ENCODE data around the gene GOLGA8O.
"Not testable (repeated sequence)": the region's sequence is repeated elsewhere in the genome, so short reads cannot be mapped to it uniquely, and the experiment has no call there.

Gene GOLGA8O, protein sequence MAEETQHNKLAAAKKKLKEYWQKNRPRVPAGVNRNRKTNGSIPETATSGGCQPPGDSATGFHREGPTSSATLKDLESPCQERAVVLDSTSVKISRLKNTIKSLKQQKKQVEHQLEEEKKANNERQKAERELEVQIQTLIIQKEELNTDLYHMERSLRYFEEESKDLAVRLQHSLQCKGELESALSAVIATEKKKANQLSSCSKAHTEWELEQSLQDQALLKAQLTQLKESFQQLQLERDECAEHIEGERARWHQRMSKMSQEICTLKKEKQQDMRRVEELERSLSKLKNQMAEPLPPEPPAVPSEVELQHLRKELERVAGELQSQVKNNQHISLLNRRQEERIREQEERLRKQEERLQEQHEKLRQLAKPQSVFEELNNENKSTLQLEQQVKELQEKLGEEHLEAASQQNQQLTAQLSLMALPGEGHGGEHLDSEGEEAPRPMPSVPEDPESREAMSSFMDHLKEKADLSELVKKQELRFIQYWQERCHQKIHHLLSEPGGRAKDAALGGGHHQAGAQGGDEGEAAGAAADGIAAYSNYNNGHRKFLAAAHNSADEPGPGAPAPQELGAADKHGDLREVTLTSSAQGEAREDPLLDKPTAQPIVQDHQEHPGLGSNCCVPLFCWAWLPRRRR

DNA sequence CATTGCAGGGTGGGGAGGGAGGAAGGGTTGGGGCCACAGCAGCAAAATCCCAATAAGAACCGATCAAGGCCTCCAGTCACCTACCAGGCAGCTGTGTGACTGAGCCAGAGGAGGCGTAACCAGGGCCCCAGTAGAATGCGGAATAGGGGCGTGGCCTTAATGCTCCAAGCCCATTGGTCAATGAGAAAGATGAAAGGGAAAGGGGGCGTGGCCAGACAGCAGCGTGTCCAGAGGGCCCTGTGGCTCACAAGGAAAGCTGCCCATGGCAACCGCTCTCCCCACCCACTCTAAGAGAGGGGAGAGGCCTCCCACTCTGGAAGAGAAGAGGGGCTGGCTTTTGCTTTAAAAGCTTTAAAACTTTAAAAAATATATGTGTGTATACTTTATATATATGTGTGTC is at the start of gene GOLGA8O:
TSS of gene GOLGA8O (minus strand) at position 101 of the 400 bp plus-strand sequence. CDS start at position 3, 98 bp downstream.
- DNase-seq (ENCODE audit: low read depth in 2 of 2), result not testable (repeated sequence)

DNA sequence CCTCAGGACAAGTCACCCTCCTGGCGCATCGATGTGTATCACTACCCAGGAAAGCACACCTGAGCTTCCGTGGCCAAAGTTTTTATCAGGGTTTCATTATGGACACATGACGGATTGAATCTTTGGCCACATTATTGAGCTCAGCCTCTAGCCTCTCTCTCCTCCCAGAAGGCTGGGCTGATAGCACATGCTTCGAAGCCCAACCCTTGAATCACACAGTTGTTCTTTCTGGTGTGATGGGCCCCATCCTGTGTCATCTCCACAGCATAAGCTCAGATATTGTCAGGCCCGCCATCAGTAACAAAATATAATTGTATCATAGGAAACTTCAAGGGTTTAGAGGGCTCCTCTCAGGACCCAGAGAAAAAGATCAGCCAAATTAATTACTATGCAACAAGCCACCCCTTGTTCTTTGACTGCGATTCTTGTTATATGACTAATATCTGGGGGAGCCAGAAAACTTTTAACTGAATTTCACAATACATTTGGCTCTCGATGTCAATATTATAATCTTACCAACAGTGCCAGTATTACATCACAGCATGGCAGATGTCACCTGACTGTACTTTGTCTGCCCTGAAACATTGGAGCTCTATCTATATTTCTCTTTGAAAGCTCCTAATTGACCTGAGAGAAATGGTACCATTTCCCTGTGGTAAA is 48.8 kb upstream of the GOLGA8O start:
- DNase-seq (ENCODE audit: low read depth in 2 of 2), result not testable (repeated sequence)

DNA sequence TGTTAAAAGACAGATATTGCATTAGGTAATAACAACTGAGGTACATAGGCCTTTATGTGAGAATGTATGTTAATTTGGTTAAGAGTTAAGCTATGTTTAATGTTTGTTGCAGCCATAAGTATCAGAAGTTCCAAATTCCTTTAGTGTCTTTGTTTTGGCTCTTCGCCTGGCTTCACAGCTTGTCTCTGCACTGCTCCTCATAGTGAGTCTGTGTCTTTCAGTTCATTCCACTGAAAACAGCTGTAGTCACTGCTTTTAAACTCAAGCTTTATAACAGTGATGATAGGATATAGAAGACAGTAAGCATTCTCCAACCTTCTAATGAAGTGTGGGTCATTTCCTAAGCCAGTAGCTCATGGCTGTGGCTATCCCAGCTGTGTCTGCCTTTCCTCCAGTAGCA is 47.5 kb upstream of the GOLGA8O start:
- not testable (repeated sequence) for DNase-seq (ENCODE audit: low read depth in 2 of 2)

DNA sequence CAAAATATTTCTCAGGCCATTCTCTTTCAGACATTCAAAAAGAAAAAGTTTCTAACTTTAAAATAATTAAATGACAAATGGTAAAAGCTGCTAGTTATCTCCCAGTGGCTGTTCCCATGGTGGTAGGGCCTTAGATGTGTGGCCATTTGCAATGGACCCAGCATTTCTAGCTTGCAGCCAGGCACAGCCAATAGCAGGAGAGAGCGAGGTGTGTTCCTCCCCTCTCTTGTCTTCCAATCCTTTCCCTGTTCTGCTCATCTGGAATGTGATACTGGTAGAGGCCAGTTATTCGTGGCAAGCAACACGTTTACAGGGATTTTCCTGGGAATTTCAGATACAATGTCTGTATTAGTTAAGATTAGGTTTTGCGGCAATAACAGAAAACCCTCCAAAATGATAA is 37.3 kb upstream of the GOLGA8O start:
- not testable (repeated sequence) for DNase-seq (ENCODE audit: low read depth in 2 of 2)

DNA sequence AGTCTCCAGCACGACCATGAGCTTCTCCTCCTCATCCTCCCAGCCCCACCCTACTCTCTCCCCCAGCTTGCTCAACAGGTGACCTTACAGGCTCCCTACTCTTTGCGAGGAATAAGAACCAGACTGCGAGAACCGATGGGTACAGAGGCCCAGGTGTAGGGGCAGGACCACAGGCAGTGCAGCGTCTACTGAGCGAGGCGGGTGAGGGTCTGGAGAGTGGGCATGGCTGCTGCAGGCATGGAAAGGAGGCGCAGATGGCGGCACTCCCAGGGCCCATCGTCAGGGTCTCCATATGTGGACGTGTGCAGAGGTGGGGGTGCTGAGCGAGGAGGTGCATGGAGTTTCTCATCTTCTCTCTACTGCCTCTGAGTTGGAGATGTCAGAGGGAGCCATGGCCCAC is 31.0 kb upstream of the GOLGA8O start:
- not testable (repeated sequence) for DNase-seq (ENCODE audit: low read depth in 2 of 2)

DNA sequence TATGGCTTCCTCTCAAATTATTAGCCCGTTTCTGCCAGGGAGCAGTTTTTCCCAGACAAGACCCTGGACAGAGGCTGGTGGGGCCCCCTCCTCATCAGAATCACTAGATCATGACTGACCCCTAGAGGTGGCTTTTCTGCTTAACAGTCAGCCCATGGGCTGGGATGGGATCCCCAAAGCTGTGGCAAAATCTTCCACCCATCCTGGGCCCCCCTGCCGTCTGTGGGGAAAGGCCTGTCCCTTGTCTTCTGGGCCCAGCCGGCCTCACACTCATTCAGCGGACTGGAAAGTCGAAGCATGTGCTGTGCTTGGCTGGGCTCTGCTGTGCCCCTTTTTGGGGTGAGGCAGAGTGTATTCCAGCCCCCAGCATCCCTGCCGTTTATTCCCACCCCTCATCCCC is 27.9 kb upstream of the GOLGA8O start:
- DNase-seq (ENCODE audit: low read depth in 2 of 2), result not testable (repeated sequence)

DNA sequence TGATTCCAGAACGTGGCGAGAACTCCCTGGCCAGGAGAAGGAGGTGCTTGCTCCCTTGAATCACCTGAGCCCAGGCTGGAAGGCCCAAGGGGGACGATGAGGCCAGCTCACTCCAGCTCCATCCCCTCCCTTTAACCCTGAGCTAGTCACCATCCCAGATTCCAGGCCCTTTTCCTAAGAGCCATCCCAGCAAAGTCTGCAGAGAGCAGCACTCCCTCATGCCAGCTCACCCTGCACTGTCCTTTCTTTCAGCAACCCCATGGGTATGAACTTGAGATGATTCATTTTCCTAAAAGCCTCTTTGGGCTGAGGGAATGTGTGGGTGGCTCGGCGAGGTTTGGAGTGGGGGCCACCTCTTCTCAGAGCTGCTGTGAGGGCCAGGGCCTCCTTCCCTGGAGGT is 26.2 kb upstream of the GOLGA8O start:
- not testable (repeated sequence) for DNase-seq (ENCODE audit: low read depth in 2 of 2)

DNA sequence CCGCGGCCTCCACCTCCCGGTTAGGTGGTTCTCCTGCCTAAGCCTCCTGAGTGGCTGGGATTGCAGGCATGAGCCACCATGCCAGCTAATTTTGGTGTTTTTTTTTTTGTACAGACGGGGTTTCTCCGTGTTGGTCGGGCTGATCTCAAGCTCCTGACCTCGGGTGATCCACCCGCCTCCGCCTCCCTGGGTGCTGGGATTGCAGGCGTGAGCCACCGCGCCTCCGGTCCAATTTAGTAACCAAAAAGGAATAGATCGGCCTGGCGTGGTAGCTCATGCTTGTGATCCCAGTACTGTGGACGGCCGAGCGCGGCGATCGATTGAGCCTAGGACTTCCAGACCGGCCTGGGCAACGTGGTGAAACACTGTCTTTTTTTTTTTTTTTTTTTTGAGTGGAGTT is 12.6 kb upstream of the GOLGA8O start:
- not testable (repeated sequence) for DNase-seq (ENCODE audit: low read depth in 2 of 2)

DNA sequence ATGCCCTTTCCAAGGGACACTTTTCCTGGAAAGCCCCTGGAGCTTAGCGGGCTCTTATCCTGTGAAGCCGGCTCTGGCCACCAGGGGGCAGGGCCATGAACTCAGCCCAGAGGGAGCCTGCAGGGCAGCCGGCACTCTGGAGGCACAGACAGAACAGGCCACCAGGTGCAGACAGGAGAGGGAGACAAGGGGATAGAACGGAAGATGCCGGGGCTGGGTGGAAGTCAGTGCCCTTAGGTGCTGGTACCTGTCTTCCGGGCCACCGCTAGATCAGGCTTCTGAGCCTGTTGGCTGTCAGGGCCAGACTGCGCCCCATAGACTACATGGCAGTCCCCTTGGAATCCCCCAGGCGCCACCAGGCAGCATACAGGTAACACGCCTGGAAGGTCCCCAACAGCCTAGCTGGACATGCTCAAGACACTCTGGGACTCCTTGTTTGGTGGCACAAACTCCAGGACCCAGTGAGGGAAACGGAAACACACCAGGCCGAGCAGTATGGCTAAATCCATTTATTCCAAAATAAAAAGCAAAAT is 14.9 kb downstream of the GOLGA8O start:
- DNase-seq (ENCODE audit: low read depth in 2 of 2), result not testable (repeated sequence)

DNA sequence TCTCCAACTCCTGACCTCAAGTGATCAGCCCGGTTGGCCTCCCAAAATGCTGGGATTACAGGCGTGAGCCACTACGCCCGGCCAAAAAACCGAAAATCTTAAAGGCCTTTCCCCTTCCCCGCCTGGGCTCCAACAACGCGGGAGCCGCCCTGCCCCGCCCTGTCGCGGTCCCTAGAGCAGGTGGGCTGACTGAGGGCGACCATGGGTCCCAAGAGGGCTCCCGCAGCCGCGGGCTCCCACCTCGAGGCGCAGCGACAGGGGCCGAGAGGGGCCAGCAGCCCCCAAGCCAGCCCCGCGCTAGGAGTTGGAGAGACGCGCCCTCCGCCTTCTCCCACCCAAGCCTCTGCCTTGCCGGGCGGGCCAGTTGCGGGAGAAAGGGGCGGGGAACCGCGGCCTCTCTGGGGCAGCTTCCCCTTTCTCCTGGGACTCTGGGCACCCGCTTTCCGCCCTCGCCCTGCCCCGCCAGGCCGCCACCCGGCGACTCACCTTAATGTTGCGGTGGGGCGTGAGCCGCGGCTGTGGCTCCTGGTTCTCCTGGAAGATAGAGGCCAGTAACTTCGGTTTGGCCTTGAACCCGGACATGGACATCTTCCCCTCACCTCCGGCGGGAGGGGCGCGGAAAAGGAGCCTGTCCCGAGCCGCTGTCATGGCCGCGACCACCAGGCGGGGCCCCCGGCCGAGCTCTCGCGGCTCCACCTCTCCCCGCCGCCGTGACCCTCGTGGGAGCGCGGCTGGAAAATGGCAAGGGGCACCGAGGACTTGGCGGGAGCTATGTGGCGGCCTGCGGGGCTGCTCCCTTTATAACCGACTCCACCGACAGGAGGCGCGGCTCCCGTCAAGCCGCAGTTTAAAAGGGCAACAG is 21.1 kb downstream of the GOLGA8O start:
- DNase-seq (ENCODE audit: low read depth in 2 of 2), result not testable (repeated sequence)

DNA sequence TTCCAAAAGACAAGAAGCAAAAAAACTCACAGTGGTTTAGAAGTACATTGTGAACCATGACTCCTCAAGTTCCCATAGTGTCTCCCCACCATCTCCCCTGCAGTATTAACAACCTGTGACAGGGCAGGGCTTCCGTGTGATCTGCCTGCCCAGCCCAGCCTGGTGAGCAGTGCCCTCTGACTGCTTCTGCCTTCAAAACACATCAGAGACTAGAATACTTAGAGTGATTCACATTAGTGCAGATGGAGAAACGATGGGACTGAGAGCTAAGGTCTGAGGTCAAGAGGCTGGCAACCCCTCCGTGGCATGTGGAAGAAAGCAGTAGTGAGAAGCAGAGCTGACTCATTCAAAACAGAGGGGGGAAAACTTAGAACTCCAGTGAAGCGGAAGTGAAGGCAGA is 27.8 kb downstream of the GOLGA8O start:
- not testable (repeated sequence) for DNase-seq (ENCODE audit: low read depth in 2 of 2)

DNA sequence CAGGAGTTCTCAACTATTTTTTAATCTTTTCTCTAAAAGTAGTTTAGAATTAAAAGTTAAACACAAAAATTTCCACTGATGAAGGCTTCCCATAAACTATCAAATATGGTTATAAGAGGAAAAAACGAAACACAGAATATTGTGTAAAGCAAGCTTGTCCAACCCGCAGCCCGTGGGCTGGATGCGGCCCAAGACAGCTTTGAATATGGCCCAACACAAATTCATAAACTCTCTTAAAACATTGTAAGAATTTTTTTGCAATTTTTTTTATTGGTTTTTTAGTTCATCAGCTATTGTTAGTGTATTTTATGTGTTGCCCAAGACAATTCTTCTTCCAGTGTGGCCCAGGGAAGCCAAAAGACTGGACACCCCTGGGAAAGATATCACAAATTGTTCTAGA is 28.9 kb downstream of the GOLGA8O start:
- DNase-seq (ENCODE audit: low read depth in 2 of 2), result not testable (repeated sequence)

DNA sequence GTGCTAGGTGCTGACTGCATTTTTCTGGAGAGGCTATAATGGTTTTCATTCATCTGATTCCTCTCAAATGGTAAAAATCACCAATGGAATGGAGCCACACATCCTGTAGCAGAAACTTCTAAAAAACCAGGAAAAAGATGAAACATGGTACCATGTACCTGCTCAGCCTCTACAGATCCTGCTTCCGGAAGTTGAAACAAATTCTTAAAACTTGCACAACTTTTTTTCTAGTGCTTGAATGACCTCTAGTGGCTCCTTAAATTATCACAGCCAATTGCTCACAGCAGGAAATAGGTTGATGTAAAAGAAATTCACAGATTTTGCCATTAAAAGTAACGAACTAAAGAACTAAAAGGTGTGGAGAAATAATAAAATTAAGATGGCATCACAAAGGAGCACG is 47.5 kb downstream of the GOLGA8O start:
- DNase-seq (ENCODE audit: low read depth in 2 of 2), result not testable (repeated sequence)

DNA sequence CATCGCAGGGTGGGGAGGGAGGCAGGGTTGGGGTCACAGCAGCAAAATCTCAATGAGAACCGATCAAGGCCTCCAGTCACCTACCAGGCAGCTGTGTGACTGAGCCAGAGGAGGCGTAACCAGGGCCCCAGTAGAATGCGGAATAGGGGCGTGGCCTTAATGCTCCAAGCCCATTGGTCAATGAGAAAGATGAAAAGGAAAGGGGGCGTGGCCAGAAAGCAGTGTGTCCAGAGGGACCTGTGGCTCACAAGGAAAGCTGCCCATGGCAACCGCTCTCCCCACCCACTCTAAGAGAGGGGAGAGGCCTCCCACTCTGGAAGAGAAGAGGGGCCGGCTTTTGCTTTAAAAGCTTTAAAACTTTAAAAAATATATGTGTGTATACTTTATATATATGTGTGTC is 52.2 kb downstream of the GOLGA8O start, which contains the start of gene GOLGA8K:
TSS of gene GOLGA8K (minus strand) at position 101 of the 400 bp plus-strand sequence. CDS start at position 3, 98 bp downstream.
- DNase-seq (ENCODE audit: low read depth in 2 of 2), result not testable (repeated sequence)

DNA sequence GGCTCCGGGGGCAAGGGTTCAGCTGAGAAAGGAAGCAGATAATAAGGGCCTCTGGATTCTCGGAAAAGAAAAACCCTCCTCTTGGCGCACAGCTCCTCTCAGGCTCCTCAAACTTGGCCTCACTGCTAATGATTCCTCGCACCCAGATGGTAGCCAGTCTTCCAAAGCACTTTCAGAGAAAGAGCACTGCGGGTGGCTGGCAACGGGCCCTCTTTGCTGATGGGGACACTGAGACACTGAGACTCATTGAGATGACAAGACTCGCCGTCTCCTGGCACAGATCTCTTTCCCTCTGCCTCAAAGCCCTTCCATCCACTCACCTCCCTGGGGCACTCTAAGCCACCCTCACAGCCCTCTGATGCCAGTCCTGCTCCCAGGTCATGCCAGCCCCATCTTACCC is 58.9 kb downstream of the GOLGA8O start:
- not testable (repeated sequence) for DNase-seq (ENCODE audit: low read depth in 2 of 2)

Data from stimulated activated CD8-positive, alpha-beta memory T cell treated with anti-CD3 and anti-CD28 coated beads, Interleukin-2, amount 100 ng/mL, for 48 hours (primary cell).